Smooth muscle cell of the umbilical artery (primary cell): ENCODE results near the gene CLEC4A. TPM values are rescaled to one million over a fixed set of nuclear protein-coding genes. Genes with fewer than 3 reads are reported as not detected.

Source experiments
- total RNA-seq: library from RNA; depleted of rRNA; stranded (reverse); fragments of >200 nt; gene quantifications from 2 replicates; pipeline ENCODE4 v1.2.3, GENCODE V29; 2014

The CLEC4A gene
- total RNA-seq: 0.18 TPM in 1 of 2 replicates, not detected in the other

GRCh38 chr12:8123124-8123912, at the start of gene CLEC4A:
Gene CLEC4A, plus strand, starts transcription at chr12:8123617. Its CDS starts 262 bp downstream, at chr12:8123879.

GRCh38 chr12:8156845-8157244, 33.4 kb downstream of the CLEC4A start, which contains the start of gene ZNF705A:
Gene ZNF705A, plus strand, starts transcription at chr12:8157015. Its CDS starts 15,611 bp downstream, at chr12:8172626.

Other genes starting within 250 kb of the CLEC4A start
- gene SLC2A3, start 187.4 kb upstream of the CLEC4A start, total RNA-seq: 100 and 155 TPM in 2 replicates
- 5.6 and 7.4 TPM in 2 replicates for gene FOXJ2, start 90.9 kb upstream of the CLEC4A start, total RNA-seq
- gene C3AR1, start 57.3 kb upstream of the CLEC4A start, total RNA-seq: 0.51 and 1.5 TPM in 2 replicates
- gene NECAP1, start 41.3 kb upstream of the CLEC4A start, total RNA-seq: 55.2 and 58.2 TPM in 2 replicates
- gene ZNF705A, start 33.4 kb downstream of the CLEC4A start, total RNA-seq: not detected in 2 replicates
- under 0.01 and 0.09 TPM in 2 replicates for gene FAM90A1, start 104.0 kb downstream of the CLEC4A start, total RNA-seq